ENCODE results near the gene TEX36. TPM values are rescaled to one million over a fixed set of nuclear protein-coding genes. Genes with fewer than 3 reads are reported as not detected.

Gene TEX36
- total RNA-seq, 1 donor from 2014 or later, result not detected

- H3K4me3 Mint-ChIP-seq, result no peak overlapping the region
- H3K27me3 Mint-ChIP-seq, result peaks cover 8% of the 10 kb centered on the region
These were observed 7.1 kb upstream of the TEX36 start for GRCh38 chr10:125689955-125690569.

GRCh38 chr10:125687507-125688185 lies 4.7 kb upstream of the TEX36 start:
- ChIA-PET POLR2A (no interaction called here), CTCF (no interaction called here)
- Mint-ChIP-seq H3K9me3 (no peaks in the 10 kb centered on the region), H3K27me3 (peaks cover 5% of the 10 kb centered on the region), H3K27ac (no peak overlapping the region), H3K4me1 (no peaks in the 10 kb centered on the region), H3K4me3 (no peak overlapping the region), H3K36me3 (ENCODE audit: low read depth) (no peaks in the 10 kb centered on the region)
- intact Hi-C loops (cut with micrococcal nuclease), result no loop called here
- ATAC-seq (ENCODE audit: low read depth), result no peak
- TF ChIP-seq CTCF (IDR thresholded peaks at IDR 0.05), result no peak
- DNase-seq, result no peak

More at GRCh38 chr10:125689955-125690569, 7.1 kb upstream of the TEX36 start:
- Mint-ChIP-seq H3K9me3 (no peaks in the 10 kb centered on the region), H3K4me1 (no peaks in the 10 kb centered on the region), H3K36me3 (ENCODE audit: low read depth) (no peaks in the 10 kb centered on the region), H3K27ac (no peak overlapping the region)
- ChIA-PET CTCF (no interaction called here), POLR2A (no interaction called here)
- TF ChIP-seq CTCF (IDR thresholded peaks at IDR 0.05), result no peak
- no peak for DNase-seq
- intact Hi-C loops (cut with micrococcal nuclease), result no loop called here
- no peak for ATAC-seq (ENCODE audit: low read depth)

- intact Hi-C loops (cut with micrococcal nuclease), result no loop called here
- Mint-ChIP-seq H3K27ac (no peak overlapping the region), H3K4me3 (no peak overlapping the region), H3K27me3 (peaks cover 2% of the 10 kb centered on the region), H3K4me1 (no peaks in the 10 kb centered on the region), H3K9me3 (no peaks in the 10 kb centered on the region), H3K36me3 (ENCODE audit: low read depth) (no peaks in the 10 kb centered on the region)
- CTCF ChIA-PET, result no interaction called here
- no peak for ATAC-seq (ENCODE audit: low read depth)
- TF ChIP-seq CTCF (IDR thresholded peaks at IDR 0.05), result no peak
- no peak for DNase-seq
- POLR2A ChIA-PET, result no interaction called here
These were observed 1.6 kb upstream of the TEX36 start for GRCh38 chr10:125684581-125684980.

GRCh38 chr10:125683821-125684220 lies 858 bp upstream of the TEX36 start:
- Mint-ChIP-seq H3K4me3 (no peak overlapping the region), H3K36me3 (ENCODE audit: low read depth) (no peaks in the 10 kb centered on the region), H3K27me3 (peaks cover 2% of the 10 kb centered on the region), H3K4me1 (no peaks in the 10 kb centered on the region), H3K27ac (no peak overlapping the region), H3K9me3 (no peaks in the 10 kb centered on the region)
- DNase-seq (no peak), ATAC-seq (ENCODE audit: low read depth) (no peak)
- no peak for TF ChIP-seq CTCF (IDR thresholded peaks at IDR 0.05)
- intact Hi-C loops (cut with micrococcal nuclease), result no loop called here
- POLR2A ChIA-PET, result no interaction called here
- CTCF ChIA-PET, result no interaction called here

GRCh38 chr10:125679436-125679835 lies 3.5 kb downstream of the TEX36 start:
- DNase-seq (no peak), ATAC-seq (ENCODE audit: low read depth) (no peak)
- intact Hi-C loops (cut with micrococcal nuclease), result no loop called here
- Mint-ChIP-seq H3K36me3 (ENCODE audit: low read depth) (peaks cover 2% of the 10 kb centered on the region), H3K27ac (no peak overlapping the region), H3K4me3 (no peak overlapping the region), H3K27me3 (peaks cover 2% of the 10 kb centered on the region), H3K9me3 (peaks cover 23% of the 10 kb centered on the region), H3K4me1 (no peaks in the 10 kb centered on the region)
- TF ChIP-seq CTCF (IDR thresholded peaks at IDR 0.05), result no peak
- CTCF ChIA-PET, result no interaction called here
- POLR2A ChIA-PET, result no interaction called here

All from activated B cell treated with CpG ODN at 0.5 μM for 24 hours (primary cell).